ENCODE results near the gene PLIN1. TPM values are rescaled to one million over a fixed set of nuclear protein-coding genes. Genes with fewer than 3 reads are reported as not detected.

Gene PLIN1
- total RNA-seq, 1 donor from 2014 or later, result 1.6 TPM

- Histone ChIP-seq H3K4me1 (peaks cover 5% of the 10 kb centered on the region), H3K36me3 (no peaks in the 10 kb centered on the region), H3K27ac (replicated peaks) (no peak overlapping the region), H3K4me3 (no peak overlapping the region), H3K27me3 (ENCODE audit: low read depth) (no peaks in the 10 kb centered on the region), H3K9me3 (replicated peaks) (no peaks in the 10 kb centered on the region)
- intact Hi-C loops (cut with micrococcal nuclease), result no loop called here
- TF ChIP-seq, protein P1, sequence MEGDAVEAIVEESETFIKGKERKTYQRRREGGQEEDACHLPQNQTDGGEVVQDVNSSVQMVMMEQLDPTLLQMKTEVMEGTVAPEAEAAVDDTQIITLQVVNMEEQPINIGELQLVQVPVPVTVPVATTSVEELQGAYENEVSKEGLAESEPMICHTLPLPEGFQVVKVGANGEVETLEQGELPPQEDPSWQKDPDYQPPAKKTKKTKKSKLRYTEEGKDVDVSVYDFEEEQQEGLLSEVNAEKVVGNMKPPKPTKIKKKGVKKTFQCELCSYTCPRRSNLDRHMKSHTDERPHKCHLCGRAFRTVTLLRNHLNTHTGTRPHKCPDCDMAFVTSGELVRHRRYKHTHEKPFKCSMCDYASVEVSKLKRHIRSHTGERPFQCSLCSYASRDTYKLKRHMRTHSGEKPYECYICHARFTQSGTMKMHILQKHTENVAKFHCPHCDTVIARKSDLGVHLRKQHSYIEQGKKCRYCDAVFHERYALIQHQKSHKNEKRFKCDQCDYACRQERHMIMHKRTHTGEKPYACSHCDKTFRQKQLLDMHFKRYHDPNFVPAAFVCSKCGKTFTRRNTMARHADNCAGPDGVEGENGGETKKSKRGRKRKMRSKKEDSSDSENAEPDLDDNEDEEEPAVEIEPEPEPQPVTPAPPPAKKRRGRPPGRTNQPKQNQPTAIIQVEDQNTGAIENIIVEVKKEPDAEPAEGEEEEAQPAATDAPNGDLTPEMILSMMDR (IDR thresholded peaks at IDR 0.05; ENCODE audit: borderline replicate concordance), result no peak
- no peak for DNase-seq
Measured at GRCh38 chr15:89646416-89647141, 32.6 kb downstream of the PLIN1 start.

GRCh38 chr15:89645680-89646079 lies 33.5 kb downstream of the PLIN1 start:
- Histone ChIP-seq H3K36me3 (peaks cover 2% of the 10 kb centered on the region), H3K27ac (replicated peaks) (no peak overlapping the region), H3K4me3 (no peak overlapping the region), H3K27me3 (ENCODE audit: low read depth) (no peaks in the 10 kb centered on the region), H3K9me3 (replicated peaks) (no peaks in the 10 kb centered on the region), H3K4me1 (peaks cover 5% of the 10 kb centered on the region)
- intact Hi-C loops (cut with micrococcal nuclease), result no loop called here
- TF ChIP-seq, protein P1 (IDR thresholded peaks at IDR 0.05; ENCODE audit: borderline replicate concordance), result no peak
- DNase-seq, result no peak

DNA sequence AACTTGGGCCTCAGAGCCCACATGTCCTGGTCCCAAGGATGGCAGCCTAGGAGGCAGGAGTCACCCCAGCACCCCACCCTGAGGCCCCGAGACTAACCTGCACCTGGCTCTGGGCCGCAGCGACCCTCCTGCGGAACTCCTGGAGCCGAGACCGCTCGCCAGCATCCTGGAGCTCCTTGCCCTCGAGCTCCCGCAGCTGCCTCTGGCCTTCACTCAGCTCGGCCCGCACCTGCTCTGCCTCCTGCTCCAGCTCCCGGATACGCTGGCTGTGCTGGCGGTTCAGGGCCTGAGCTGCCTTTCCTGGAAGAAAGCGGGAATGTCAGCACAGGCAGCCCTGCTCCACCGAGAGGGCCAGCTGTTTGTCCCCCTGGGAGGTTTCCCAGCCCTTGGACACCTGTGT lies 37.1 kb downstream of the PLIN1 start:
- no peak overlapping the region for H3K4me3 ChIP-seq
- no peaks in the 10 kb centered on the region for H3K9me3 ChIP-seq (replicated peaks)
- intact Hi-C loops (cut with micrococcal nuclease), result no loop called here
- no peak for DNase-seq
- H3K27ac ChIP-seq (replicated peaks), result peak overlapping the region; percentile 25
- peaks cover under 1% of the 10 kb centered on the region for H3K4me1 ChIP-seq
- no peaks in the 10 kb centered on the region for H3K27me3 ChIP-seq (ENCODE audit: low read depth)
- H3K36me3 ChIP-seq, result peaks cover 2% of the 10 kb centered on the region
- TF ChIP-seq, protein P1 (IDR thresholded peaks at IDR 0.05; ENCODE audit: borderline replicate concordance), result no peak

DNA sequence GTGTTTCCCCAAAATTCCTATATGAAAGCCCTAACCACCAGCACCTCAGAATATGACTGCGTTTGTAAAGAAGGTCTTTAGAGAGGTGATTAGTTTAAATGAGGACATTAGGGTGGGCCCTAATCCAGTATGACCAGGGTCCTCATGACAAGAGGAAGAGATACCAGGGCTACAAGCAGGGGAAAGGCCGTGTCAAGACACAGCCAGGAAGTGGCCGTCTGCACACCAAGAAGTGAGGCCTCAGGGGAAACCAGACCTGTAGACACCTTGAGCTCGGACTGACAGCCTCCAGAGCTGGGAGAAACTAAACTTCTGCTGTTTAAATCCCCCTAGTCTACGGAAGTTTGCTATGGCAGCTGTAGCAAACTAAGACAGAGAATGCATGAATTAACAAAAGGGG lies 38.1 kb downstream of the PLIN1 start:
- DNase-seq, result no peak
- H3K27me3 ChIP-seq (ENCODE audit: low read depth), result no peaks in the 10 kb centered on the region
- TF ChIP-seq, protein P1 (IDR thresholded peaks at IDR 0.05; ENCODE audit: borderline replicate concordance), result no peak
- peaks cover 2% of the 10 kb centered on the region for H3K36me3 ChIP-seq
- H3K9me3 ChIP-seq (replicated peaks), result no peaks in the 10 kb centered on the region
- intact Hi-C loops (cut with micrococcal nuclease), result no loop called here
- H3K4me3 ChIP-seq, result no peak overlapping the region
- H3K4me1 ChIP-seq, result no peaks in the 10 kb centered on the region
- no peak overlapping the region for H3K27ac ChIP-seq (replicated peaks)

DNA sequence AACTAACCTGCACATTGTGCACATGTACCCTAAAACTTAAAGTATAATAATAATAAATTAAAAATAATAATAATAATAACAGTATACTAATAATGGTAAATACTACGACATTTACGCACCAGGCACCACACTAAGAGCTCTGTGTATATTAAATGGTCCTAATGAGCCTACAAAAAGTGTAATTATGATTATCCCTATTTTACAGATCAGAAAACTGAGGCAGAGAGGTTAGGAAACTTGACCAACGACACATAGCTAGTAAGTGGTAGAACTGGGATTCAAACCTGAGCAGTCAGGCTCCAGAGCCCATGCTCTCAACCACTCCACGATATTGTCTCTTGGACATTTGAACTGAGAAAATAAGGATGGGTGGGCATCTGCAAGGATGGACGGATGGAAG lies 38.9 kb downstream of the PLIN1 start:
- Histone ChIP-seq H3K27ac (replicated peaks) (no peak overlapping the region), H3K4me1 (no peaks in the 10 kb centered on the region), H3K36me3 (peaks cover 2% of the 10 kb centered on the region), H3K9me3 (replicated peaks) (no peaks in the 10 kb centered on the region), H3K27me3 (ENCODE audit: low read depth) (no peaks in the 10 kb centered on the region), H3K4me3 (no peak overlapping the region)
- TF ChIP-seq, protein P1 (IDR thresholded peaks at IDR 0.05; ENCODE audit: borderline replicate concordance), result no peak
- DNase-seq, result no peak
- intact Hi-C loops (cut with micrococcal nuclease), result no loop called here
